Loucy (cell line): ENCODE data around the gene CDHR1.

ENCODE experiments used
- H2AFZ ChIP-seq: fragments of 200-600 bp; sonication (generic); 2 replicates; pipeline ENCODE4 v1.6.0; 2016; ENCODE audit warnings: antibody characterized with exemption, mild to moderate bottlenecking, low read length, moderate library complexity
- H3F3A ChIP-seq: fragments of 200-600 bp; 2 replicates; pipeline ENCODE4 v1.6.0; 2016; ENCODE audit warnings: antibody characterized with exemption, low read depth, mild to moderate bottlenecking
- H3K27me3 ChIP-seq: fragments of 200-600 bp; sonication (generic); 2 replicates; pipeline ENCODE4 v1.6.1; 2014; ENCODE audit warnings: low read length, mild to moderate bottlenecking; ENCODE audit not compliant: insufficient read depth, poor library complexity, severe bottlenecking
- H3K36me3 ChIP-seq: fragments of 200-600 bp; sonication (generic); 2 replicates; pipeline ENCODE4 v1.6.1; 2016; ENCODE audit warnings: low read length; ENCODE audit not compliant: insufficient read depth
- H3K4me1 ChIP-seq: fragments of 200-600 bp; sonication (generic); 2 replicates; pipeline ENCODE4 v1.5.1; 2014; ENCODE audit warnings: low read length, mild to moderate bottlenecking; ENCODE audit not compliant: insufficient read depth, poor library complexity, severe bottlenecking
- H3K4me2 ChIP-seq: fragments of 200-600 bp; sonication (generic); 2 replicates; pipeline ENCODE4 v1.6.0; 2014; ENCODE audit warnings: antibody characterized with exemption, low read length, low read depth, mild to moderate bottlenecking; ENCODE audit not compliant: poor library complexity, severe bottlenecking
- H3K4me3 ChIP-seq: fragments of 200-600 bp; sonication (generic); 2 replicates; pipeline ENCODE4 v1.5.1; 2014; ENCODE audit warnings: low read length, mild to moderate bottlenecking, mixed read lengths; ENCODE audit not compliant: poor library complexity, severe bottlenecking
- H3K79me2 ChIP-seq: fragments of 200-600 bp; sonication (generic); 2 replicates; pipeline ENCODE4 v1.6.1; 2014; ENCODE audit warnings: low read length; ENCODE audit not compliant: insufficient read depth
- H3K9ac ChIP-seq: fragments of 200-600 bp; sonication (generic); 2 replicates; pipeline ENCODE4 v1.6.0; 2014; ENCODE audit warnings: mild to moderate bottlenecking, low read depth, low read length, moderate library complexity; ENCODE audit not compliant: poor library complexity, severe bottlenecking
- H3K9me2 ChIP-seq: fragments of 200-600 bp; sonication (generic); replicated peaks from 2 replicates; pipeline ENCODE4 v1.6.1; 2016; ENCODE audit warnings: low read depth, low read length, mixed read lengths
- H3K9me3 ChIP-seq: fragments of 200-600 bp; sonication (generic); 2 replicates; pipeline ENCODE4 v1.6.1; 2014; ENCODE audit warnings: mild to moderate bottlenecking, antibody characterized with exemption, low read length, low read depth; ENCODE audit not compliant: insufficient read depth
- H4K20me1 ChIP-seq: fragments of 200-600 bp; sonication (generic); 2 replicates; pipeline ENCODE4 v1.6.0; 2014; ENCODE audit warnings: antibody characterized with exemption, low read length, mild to moderate bottlenecking; ENCODE audit not compliant: insufficient read depth, poor library complexity, severe bottlenecking
- CTCF ChIP-seq: fragments of 200-600 bp; sonication (generic); conservative IDR thresholded peaks from 2 replicates; pipeline ENCODE4 v1.5.1; 2014; ENCODE audit warnings: mild to moderate bottlenecking, antibody characterized with exemption, low read length
- EZH2phosphoT487 ChIP-seq: fragments of 200-600 bp; IDR thresholded peaks from 2 replicates; pipeline ENCODE4 v1.6.1; 2018; ENCODE audit warnings: antibody characterized with exemption, mild to moderate bottlenecking, moderate library complexity, borderline replicate concordance

The CDHR1 gene

GRCh38 chr10:84214612-84215235, 20.4 kb downstream of the CDHR1 start:
- Histone ChIP-seq H3K4me2 (no peak overlapping the region), H2AFZ (no peak overlapping the region)
- TF ChIP-seq EZH2phosphoT487 (no peak), CTCF (peak; percentile 58)

GRCh38 chr10:84216834-84217233, 22.5 kb downstream of the CDHR1 start:
- Histone ChIP-seq H3K27me3 (no peaks in the 10 kb centered on the region), H3K4me1 (no peaks in the 10 kb centered on the region), H3K79me2 (no peaks in the 10 kb centered on the region), H3K9ac (no peak overlapping the region), H3K9me3 (no peaks in the 10 kb centered on the region), H3K4me2 (no peak overlapping the region), H3K9me2 (no peaks in the 10 kb centered on the region), H3K4me3 (no peak overlapping the region), H3K36me3 (no peaks in the 10 kb centered on the region), H4K20me1 (no peaks in the 10 kb centered on the region), H3F3A (no peaks in the 10 kb centered on the region), H2AFZ (no peak overlapping the region)
- no peak for TF ChIP-seq EZH2phosphoT487

More at GRCh38 chr10:84214612-84215235, 20.4 kb downstream of the CDHR1 start:
- no peaks in the 10 kb centered on the region for H3K4me1 ChIP-seq
- no peaks in the 10 kb centered on the region for H3K27me3 ChIP-seq
- H3K9me3 ChIP-seq, result no peaks in the 10 kb centered on the region
- no peaks in the 10 kb centered on the region for H3K79me2 ChIP-seq
- no peaks in the 10 kb centered on the region for H3F3A ChIP-seq
- H3K4me3 ChIP-seq, result no peak overlapping the region
- H3K9me2 ChIP-seq, result no peaks in the 10 kb centered on the region
- no peaks in the 10 kb centered on the region for H4K20me1 ChIP-seq
- no peaks in the 10 kb centered on the region for H3K36me3 ChIP-seq
- no peak overlapping the region for H3K9ac ChIP-seq

GRCh38 chr10:84217746-84218145, 23.4 kb downstream of the CDHR1 start:
- no peaks in the 10 kb centered on the region for H3F3A ChIP-seq
- no peak overlapping the region for H2AFZ ChIP-seq
- H4K20me1 ChIP-seq, result no peaks in the 10 kb centered on the region
- no peaks in the 10 kb centered on the region for H3K27me3 ChIP-seq
- no peak overlapping the region for H3K9ac ChIP-seq
- H3K9me3 ChIP-seq, result no peaks in the 10 kb centered on the region
- no peaks in the 10 kb centered on the region for H3K4me1 ChIP-seq
- no peaks in the 10 kb centered on the region for H3K79me2 ChIP-seq
- TF ChIP-seq EZH2phosphoT487, result no peak
- TF ChIP-seq CTCF, result no peak
- H3K4me2 ChIP-seq, result no peak overlapping the region
- no peaks in the 10 kb centered on the region for H3K9me2 ChIP-seq
- no peaks in the 10 kb centered on the region for H3K36me3 ChIP-seq
- no peak overlapping the region for H3K4me3 ChIP-seq

- Histone ChIP-seq H3K9ac (no peak overlapping the region), H3K9me3 (no peaks in the 10 kb centered on the region), H3K79me2 (no peaks in the 10 kb centered on the region), H3F3A (no peaks in the 10 kb centered on the region), H3K9me2 (no peaks in the 10 kb centered on the region), H3K4me2 (no peak overlapping the region), H4K20me1 (no peaks in the 10 kb centered on the region), H3K4me3 (no peak overlapping the region), H2AFZ (no peak overlapping the region), H3K36me3 (no peaks in the 10 kb centered on the region), H3K4me1 (no peaks in the 10 kb centered on the region), H3K27me3 (no peaks in the 10 kb centered on the region)
- TF ChIP-seq EZH2phosphoT487, result no peak
- TF ChIP-seq CTCF, result no peak
These were observed 27.6 kb downstream of the CDHR1 start for GRCh38 chr10:84221916-84222315.
